ENCODE results near the gene POPDC2.

POPDC2 gene

GRCh38 chr3:119641416-119641815 lies 19.0 kb downstream of the POPDC2 start:
- no peak for TF ChIP-seq POLR2AphosphoS5 (IDR thresholded peaks at IDR 0.05; ENCODE audit: low read depth, low read length)
- TF ChIP-seq REST (IDR thresholded peaks at IDR 0.05; ENCODE audit: insufficient read depth in 1 of 2, low read depth in 2 of 2, low read length in 2 of 2) = no peak
- no peak for TF ChIP-seq SIN3A (IDR thresholded peaks at IDR 0.05; ENCODE audit: borderline replicate concordance, insufficient read depth, low read length)
- no peak for TF ChIP-seq FOXP2 (optimal IDR thresholded peaks at IDR 0.05; ENCODE audit: borderline replicate concordance, extremely low read depth, extremely low read length, insufficient read depth)
- TF ChIP-seq TAF1 (IDR thresholded peaks at IDR 0.05; ENCODE audit: borderline replicate concordance, insufficient read depth, low read length) = no peak

- no peak for TF ChIP-seq TAF1 (IDR thresholded peaks at IDR 0.05; ENCODE audit: borderline replicate concordance, insufficient read depth, low read length)
- no peak for TF ChIP-seq FOXP2 (optimal IDR thresholded peaks at IDR 0.05; ENCODE audit: borderline replicate concordance, extremely low read depth, extremely low read length, insufficient read depth)
- no peak for TF ChIP-seq REST (IDR thresholded peaks at IDR 0.05; ENCODE audit: insufficient read depth in 1 of 2, low read depth in 2 of 2, low read length in 2 of 2)
- TF ChIP-seq SIN3A (IDR thresholded peaks at IDR 0.05; ENCODE audit: borderline replicate concordance, insufficient read depth, low read length) = no peak
- no peak for TF ChIP-seq POLR2AphosphoS5 (IDR thresholded peaks at IDR 0.05; ENCODE audit: low read depth, low read length)
These were observed 20.7 kb downstream of the POPDC2 start for GRCh38 chr3:119639494-119640350.

- TF ChIP-seq TAF1 (IDR thresholded peaks at IDR 0.05; ENCODE audit: borderline replicate concordance, insufficient read depth, low read length) (no peak), REST (IDR thresholded peaks at IDR 0.05; ENCODE audit: insufficient read depth in 1 of 2, low read depth in 2 of 2, low read length in 2 of 2) (no peak), SIN3A (IDR thresholded peaks at IDR 0.05; ENCODE audit: borderline replicate concordance, insufficient read depth, low read length) (no peak), POLR2AphosphoS5 (IDR thresholded peaks at IDR 0.05; ENCODE audit: low read depth, low read length) (no peak), FOXP2 (optimal IDR thresholded peaks at IDR 0.05; ENCODE audit: borderline replicate concordance, extremely low read depth, extremely low read length, insufficient read depth) (no peak)
These were observed 22.5 kb downstream of the POPDC2 start for GRCh38 chr3:119637679-119638477.

- no peak for TF ChIP-seq SIN3A (IDR thresholded peaks at IDR 0.05; ENCODE audit: borderline replicate concordance, insufficient read depth, low read length)
- no peak for TF ChIP-seq FOXP2 (optimal IDR thresholded peaks at IDR 0.05; ENCODE audit: borderline replicate concordance, extremely low read depth, extremely low read length, insufficient read depth)
- TF ChIP-seq POLR2AphosphoS5 (IDR thresholded peaks at IDR 0.05; ENCODE audit: low read depth, low read length) = no peak
- TF ChIP-seq TAF1 (IDR thresholded peaks at IDR 0.05; ENCODE audit: borderline replicate concordance, insufficient read depth, low read length) = no peak
- TF ChIP-seq REST (IDR thresholded peaks at IDR 0.05; ENCODE audit: insufficient read depth in 1 of 2, low read depth in 2 of 2, low read length in 2 of 2) = no peak
These were observed 23.3 kb downstream of the POPDC2 start for GRCh38 chr3:119636891-119637611.

All from PFSK-1 (cell line).